Stimulated activated CD4-positive, alpha-beta T cell treated with anti-CD3 and anti-CD28 coated beads, Interleukin-1b, Interleukin-23, amount 100 ng/mL, for 1 hour (primary cell): ENCODE data around the gene ASB11.
"Not testable (repeated sequence)": the region's sequence is repeated elsewhere in the genome, so short reads cannot be mapped to it uniquely, and the experiment has no call there.

Experiments used
- DNase-seq, 2 donors: peaks; one replicate each; pipeline ENCODE4 v3.0.0-alpha.2; 2020; ENCODE audit warnings: low read depth in 2 of 2

The ASB11 gene

DNA sequence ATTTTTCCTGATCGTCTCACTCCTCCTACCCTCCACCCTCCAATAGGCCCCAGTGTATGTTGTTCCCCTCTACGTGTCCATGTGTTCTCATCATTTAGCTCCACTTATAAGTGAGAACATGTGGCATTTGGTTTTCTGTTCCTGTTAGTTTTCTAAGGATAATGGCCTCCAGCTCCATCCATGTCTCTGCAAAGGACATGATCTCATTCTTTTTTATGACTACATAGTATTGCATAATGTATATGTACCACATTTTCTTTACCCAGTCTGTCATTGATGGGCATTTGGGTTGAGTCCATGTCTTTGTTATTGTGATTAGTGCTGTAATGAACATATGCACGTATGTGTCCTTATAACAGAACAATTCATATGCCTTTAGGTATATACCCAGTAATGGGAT is 9.5 kb downstream of the ASB11 start:
- DNase-seq: not testable (repeated sequence)

DNA sequence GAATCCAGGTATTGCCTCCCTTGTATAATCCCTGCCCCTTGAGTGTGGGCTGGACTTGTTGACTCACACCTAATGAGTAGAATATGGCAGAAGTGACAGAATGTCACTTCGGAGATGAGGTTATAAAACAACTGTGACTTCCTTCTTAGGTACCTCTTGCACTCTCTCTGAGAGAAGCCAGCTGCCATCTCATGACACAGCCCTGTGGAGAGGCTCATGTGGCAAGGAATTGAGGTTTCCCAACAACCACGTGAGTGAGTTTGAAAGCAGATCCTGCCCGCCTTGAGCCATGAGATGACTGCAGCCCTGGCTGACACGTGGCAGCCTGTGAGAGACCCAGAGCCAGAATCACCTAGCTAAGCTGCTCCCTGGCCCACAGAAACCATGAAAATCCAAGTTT is 13.5 kb downstream of the ASB11 start:
- no peak for DNase-seq

DNA sequence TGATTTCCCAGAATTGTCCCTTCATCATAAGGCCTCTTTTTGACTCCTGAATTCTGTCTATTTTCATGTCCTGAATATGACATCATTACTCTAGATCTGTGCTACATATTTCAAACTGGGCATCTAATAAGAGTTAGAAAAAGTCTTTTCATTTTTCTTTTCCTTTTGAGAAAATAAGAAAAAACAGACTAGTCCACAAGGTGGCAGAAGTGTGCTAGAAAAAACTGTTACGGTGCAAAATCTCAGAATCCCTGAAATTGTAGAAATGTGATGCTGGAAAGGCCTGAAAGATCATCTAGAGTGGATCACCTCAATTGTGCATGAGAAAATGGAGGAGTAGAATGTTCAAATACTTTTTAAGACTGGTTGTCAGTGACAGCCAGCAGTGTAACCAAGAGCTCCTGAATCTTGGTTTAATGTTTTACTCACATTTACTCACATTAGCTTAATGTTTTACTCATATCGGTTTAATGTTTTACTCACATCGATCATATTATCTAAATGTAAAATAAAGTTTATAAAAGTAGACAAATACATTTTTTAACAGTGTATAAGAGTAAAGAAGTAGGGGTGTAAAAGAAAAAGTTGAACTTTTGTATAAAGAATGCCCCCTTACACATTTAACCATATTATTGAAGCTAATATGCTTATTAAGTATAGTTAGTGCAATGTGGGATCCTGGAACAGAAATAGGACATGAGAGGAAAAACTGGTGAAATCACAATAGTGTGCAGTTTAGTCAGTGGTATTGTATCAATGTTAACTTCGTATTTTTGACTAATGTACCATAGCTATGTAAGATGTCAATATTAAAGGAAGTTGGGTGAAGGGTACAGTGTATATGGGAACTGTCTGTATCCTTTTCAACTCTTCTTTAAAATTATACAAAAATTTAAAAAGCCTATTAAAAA is 15.2 kb downstream of the ASB11 start:
- no peak for DNase-seq

DNA sequence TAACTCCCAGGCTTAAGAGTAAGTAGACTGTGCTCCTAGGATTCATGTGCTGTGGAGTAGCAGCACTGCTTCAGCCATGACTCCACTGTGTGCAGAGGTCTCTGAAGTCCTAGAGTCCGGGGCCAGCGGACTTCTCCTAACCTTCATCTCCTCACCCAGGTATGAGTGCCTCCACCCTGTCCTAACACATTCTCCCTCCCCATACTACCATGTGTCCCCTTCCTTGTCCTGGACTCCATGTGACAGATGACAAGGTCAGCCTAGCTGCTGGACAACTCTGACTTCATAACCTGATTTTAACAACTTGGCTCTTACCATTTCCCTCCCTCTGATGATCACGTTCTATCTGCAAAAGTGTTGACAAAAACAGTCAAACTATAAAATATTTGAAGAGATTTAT is 16.7 kb downstream of the ASB11 start:
- no peak for DNase-seq

DNA sequence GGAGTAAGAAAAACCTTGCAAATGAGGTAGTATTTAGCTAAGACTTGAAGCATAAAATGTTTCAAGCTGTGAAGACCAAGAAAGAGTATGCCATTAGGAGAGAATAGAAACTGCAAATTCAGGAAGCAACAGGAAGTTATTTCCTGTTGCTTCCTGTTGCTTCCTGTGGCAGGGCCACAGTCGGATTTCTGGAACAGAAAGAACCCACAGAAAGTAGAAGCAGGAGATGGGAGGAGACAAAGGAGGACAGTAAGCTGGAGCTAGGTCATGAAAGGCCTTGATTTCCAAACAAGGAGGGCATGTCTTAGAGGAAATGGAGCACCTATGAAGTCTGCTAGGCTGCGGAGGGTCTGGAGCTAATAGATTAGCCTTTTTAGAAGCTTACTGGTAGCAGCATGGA is 17.2 kb downstream of the ASB11 start:
- no peak for DNase-seq

DNA sequence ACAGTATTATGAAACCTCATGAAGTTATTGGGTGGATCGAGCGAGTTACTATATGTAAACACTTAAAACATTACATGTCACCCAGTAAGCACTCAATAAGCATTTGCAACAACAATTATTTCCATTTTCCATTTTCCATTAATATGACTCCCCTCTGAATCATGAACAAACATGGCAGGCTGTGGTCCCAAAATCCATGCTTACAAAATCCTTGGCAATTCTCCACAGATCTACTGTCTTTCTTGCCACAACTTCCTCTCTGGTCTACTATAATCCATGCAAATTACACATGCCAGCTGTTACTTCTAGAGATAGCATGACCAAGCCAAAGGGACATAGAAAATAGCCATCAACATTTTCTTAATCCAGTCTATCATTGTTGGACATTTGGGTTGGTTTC is 22.0 kb downstream of the ASB11 start:
- DNase-seq: no peak

DNA sequence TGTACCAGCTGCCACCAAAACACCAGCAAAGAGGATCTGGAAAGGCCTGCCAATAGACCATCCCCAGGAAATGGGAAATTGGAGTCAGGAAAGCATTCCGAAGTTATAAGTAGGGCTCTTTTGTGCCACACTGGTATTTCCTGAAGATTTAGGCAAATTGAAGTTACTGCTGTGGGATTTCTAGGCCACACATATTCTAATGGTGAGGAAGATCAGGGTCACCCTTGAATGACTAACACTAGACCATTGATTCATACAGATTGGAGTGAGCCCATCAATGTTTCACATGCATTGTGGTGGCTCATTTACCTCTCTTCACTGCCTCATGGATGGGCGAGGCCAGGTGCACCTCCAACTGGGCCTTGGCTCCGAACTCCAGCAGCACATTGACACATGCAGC is 22.6 kb downstream of the ASB11 start:
- no peak for DNase-seq

DNA sequence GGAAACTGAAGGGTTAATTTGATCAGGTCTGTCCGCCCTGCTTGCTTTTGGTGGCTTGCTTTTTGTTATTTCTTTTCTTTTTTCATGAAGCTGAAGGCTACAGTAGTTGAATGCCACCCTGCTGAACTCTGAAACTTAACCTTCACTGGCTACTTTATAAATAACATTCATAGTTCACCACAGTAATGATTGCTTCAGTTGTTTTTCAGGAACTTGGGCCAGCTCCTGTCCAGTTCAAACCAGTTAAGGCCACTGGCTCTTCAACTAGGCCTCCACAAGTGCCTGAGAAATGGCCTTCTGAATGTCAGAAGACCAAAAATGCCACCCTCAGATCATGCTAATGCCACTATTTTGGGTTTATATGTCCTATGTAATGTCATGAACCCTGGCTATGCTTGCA is 37.8 kb downstream of the ASB11 start:
- DNase-seq: no peak

DNA sequence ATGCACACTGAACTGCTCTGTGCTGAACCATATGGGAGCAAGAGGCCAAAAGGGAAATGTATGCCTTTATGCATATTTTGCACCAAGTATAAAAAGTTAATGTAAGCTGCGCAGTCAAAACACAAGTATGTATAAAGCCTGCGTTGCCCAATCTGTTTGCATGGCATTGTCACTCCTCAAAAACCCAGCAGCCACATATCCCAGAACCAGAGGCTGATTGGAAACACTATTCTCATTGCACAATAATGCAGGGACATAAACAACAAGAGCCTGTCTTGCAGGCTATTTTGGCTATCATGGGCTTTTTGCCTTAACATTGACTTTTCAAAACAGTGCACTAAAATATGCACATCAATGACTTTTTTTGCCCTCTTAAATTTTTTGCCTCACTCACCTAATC is 40.5 kb downstream of the ASB11 start:
- no peak for DNase-seq

DNA sequence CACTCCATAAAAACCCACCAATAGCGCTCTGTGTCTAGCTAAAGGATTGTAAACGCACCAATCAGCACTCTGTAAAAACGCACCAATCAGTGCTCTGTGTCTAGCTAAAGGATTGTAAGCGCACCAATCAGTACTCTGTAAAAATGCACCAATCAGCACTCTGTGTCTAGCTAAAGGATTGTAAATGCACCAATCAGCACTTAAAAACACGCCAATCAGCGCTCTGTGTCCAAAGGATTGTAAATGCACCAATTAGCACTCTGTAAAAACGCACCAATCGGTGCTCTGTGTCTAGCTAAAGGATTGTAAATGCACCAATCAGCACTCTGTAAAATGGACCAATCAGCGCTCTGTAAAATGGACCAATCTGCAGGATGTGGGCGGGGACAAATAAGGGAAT is 42.2 kb downstream of the ASB11 start:
- DNase-seq: not testable (repeated sequence)

DNA sequence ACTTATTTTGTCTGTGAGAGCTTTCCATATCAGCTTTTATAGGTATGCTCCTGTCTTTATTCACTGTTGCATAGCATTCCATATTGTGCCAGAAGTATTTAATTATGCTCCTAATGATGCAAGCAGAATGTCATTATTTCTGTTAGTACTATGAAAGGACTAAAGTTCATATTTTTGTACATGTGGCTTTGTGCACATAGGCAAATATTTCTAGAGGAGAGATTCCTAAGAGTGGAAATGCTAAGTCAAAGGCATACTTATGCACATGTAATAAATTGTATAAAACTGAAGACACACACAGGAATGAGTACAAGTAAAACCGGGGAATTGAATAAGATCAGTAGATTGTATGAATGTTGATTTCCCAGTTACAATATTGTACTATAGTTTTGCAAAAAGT is 43.7 kb downstream of the ASB11 start:
- no peak for DNase-seq

DNA sequence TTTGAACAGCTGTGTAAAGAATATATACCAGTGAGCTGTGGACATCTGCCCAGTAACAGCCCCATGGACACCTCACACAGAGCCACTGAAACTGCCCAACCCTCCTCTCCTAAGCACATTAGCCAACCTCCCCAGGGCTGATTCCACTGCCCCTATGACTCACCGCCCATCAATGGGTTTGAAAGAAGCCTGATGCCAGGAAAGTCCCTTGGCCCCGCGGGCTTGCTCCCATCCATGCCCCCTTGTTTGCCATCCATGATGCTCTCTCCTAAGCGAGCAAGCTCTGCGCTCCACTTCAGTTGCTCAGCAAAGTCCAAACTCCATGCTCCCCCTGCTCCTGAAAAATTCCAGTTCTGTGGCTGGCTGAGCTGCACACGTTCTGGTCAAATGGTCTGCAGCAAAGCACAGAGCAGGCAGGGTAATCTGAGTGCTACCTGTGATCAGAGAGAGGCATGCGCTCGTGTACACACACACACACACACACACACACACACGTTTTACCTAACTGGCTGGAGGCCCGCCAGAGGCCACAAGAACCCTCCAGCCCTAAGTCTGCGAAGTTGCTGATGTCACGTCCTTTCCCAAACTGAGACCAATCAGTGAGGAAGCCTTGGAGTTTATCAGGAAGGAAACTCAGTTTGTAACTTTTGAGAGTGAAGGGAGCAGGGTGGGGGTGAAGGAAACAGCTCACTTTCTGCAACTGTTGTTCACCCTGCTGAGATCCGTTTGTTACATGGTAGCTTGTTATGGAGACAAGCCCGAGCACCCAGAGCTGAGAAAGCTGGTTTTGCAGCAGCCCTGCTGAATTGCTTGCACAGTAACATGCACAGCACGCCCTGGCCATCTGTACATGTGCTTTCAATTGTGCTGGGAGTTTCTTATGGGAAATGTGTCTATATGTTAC is 45.6 kb downstream of the ASB11 start, which contains the start of gene ASB9:
ASB9 (minus strand) TSS at position 466 of the 904 bp plus-strand sequence; CDS start at position 257, 209 bp downstream.
- no peak for DNase-seq

DNA sequence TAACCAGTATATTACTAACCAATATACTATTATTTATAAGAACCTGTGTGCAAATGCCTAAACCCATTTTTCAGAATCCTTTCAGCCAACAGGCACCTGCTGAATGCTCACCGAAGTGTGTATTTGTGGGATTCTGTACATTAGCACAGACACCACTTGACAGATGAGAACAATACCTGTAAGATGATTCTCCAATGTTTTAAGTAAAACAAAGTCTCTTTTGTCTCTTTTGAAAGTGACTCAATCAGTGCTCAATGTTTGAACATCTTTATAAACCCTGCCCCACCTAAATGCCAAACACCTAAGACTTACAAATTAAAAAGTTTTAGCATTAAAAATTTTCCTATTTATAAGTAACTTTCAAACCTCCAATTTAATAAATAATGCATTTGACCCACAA is 46.3 kb downstream of the ASB11 start:
- no peak for DNase-seq

DNA sequence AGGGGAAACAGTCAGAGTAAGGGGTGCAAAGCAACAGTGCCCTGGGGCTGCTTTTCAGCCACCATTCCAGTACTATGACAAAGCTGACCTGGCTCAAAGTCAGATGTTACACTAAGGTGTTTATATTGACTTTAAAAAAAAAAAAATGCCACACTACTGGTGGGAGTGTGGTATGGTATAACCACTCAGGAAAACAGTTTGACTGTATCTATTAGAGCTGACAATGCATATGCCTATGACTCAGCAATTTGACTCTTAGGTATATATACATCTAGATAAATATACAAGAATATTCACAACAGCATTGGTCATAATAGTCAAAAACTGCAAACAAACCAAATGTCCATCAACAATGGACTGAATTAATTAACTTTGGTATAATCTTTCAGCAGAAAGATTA is 60.6 kb downstream of the ASB11 start:
- DNase-seq: no peak

DNA sequence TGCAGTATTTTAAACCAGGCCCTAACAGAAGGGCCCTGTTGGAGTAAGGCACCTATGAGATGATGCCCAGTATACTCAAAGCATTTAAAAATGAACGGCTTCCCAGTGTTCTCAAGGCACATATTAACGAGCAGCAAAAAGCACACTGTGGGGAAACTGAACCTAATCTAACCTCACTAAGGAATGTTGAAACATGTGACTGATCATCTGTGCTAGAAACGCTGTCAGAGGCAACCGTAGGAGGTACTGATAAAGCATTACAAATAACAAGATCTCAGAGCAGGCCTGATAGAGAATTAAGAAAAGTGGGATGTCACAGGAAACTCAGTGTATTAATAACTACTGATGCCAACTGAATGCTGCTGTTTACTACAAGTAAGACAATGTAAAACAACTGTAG is 69.5 kb downstream of the ASB11 start:
- DNase-seq: no peak

DNA sequence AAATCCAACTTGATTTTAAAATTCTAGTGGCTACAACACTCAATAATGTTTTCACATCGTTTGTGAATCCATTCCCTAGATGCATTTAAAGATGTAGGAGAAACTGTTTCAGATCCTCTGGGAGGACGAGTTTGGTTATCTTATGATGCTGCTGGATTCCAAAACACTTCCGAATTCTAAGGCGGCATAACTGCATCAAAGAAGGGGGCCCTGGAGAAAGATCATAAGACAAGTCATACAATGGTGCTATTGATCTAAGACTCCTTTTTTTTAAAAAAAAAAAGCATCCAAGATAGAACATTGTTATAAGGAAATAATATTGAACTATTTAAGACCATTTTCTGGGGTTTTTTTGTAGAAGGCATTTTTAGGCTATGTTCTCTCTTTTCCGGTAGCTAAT is 71.0 kb downstream of the ASB11 start:
- DNase-seq: no peak

DNA sequence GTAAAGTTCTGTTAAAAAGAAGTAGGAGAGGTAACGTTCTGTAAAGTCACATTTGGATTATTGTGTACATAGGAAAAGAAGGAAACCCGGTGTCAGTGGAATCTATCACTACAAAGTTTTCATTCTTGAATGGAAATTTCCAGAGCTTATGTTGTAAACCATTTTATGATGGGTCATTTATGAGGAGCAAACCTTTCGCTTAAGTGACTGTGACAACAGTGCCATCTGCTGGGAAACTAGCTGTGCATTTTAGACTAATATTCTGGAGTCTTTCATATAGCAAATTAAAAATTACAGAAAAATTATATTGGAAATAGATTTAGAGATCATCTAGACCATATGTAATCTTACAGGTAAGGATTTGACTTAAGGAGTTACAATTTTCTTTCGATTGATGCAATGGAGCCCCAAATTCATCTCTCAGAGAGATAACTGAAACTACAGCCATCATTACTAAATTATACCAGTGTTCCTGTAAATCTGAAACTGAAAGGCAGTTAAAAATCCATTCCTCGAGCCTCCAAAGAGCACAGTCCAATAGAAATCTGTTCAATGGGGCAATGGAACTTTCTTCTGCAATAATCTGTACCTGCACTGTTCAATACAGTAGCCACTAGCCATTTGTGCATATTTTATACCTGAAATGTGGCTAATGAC is 72.4 kb downstream of the ASB11 start:
- DNase-seq: no peak

DNA sequence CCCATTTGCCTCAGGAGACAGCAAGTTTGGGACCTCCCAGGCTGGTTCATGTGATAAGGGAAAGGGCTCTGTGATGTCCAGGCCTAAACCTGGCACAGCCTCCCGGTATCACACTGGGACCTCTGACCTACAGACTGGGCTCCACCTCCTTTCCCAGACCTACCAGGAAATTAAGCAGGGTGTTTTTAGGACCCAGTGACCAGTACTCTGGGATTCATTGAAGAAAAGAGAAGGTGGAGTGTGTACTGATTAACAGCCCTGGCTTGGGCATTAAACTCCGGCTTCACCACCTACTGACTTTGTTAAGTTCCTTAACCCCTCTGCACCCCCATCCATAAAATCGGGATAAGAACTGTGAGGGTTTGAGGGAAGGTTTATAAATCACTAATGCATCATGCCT is 74.1 kb downstream of the ASB11 start:
- no peak for DNase-seq

DNA sequence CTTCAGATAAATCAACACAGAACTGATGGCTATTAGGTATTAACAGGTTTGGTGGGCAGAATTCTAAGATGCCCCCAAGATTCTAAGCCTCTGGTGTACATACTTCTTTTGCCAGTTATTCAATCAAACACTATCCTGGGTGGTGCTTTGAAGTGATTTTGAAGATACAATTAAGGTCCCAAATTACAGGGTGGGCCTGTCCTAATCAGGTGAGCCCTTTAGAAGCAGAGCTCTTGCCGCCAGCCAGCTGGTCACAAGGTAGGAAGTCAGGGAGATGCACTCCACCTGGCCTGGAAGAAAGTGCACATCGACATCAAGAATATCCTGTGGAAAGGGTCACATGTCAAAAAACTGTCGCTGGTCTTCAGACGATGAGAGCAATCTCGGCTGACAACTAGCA is 75.0 kb downstream of the ASB11 start:
- DNase-seq: no peak

DNA sequence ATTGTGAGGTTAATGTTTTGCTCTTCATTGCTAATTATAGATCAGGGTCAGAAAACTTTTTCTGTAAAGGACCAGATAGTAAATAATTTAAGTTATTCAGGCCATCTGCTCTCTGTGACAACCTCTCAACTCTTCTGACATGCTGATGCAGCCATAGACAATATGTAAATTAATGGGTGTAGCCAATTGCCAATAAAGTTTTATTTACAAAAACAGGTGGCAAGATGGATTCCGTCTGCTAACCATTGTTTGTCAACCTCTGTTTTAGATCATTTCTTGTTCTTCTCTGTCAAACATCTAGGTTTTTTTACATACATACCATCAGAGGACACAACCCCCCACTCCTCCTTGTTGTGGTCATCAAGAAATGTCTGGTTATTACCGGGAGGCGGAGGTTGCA is 79.3 kb downstream of the ASB11 start:
- no peak for DNase-seq

DNA sequence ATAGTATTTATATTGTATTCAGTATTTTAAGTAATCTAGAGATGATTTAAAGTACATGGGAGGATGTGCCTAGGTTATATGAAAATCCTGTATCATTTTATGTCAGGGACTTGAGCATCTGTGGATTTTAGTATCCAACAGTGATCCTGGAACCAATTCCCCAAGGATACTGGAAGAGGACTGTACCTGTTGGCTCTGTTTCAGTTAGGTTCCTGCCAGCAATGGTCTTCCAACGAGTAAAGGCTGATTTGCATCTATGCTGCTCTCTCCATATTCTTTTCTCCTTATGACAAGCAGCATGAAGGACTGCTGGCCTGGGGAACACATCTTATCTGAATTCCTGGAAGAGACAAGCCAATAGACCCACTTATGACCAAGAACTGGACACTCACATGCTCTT is 80.4 kb downstream of the ASB11 start:
- DNase-seq: no peak

DNA sequence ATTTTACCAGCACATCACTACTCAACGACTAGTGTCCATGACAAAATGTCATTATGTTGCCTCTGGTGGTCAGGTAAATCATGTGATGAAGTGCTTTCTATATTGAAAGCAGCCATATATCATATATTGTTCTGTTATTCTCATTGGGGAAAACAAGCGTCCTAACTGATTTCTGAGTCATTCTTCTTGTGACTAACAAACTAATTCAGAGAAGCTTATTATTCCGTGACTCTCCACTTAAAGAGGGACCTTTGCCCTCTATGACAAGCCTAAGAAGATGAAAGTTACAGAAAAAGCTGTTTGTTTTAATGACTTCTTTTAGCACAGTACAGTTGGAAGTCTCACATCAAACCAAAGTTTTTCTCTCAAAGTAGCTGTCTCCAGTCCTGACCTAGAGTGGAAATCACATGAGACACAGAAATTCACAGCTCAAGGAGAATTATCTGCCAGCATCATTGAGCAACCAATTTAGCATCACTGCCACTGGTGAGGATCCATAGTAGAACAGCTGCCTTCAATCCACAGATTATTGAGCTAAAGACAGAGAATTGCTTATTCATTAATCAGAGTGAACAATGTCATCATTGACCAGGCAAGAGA is 81.9 kb downstream of the ASB11 start:
- no peak for DNase-seq
